Natural killer cell treated with Interleukin-12 subunit alpha and Interleukin-12 subunit beta and Interleukin-15 and Interleukin-18, amount 100 ng/mL, for 72 hours (primary cell): Measurements from ENCODE around the gene ZFYVE9. TPM values are rescaled to one million over a fixed set of nuclear protein-coding genes. Genes with fewer than 3 reads are reported as not detected.

Experiments used
- ATAC-seq, 2 donors: fragments of 150-1000 bp; cut with Tn5 transposase in 1 of 2; sonication (Bioruptor Pico), chemical (Tn5 transposase) in 1 of 2; 2 replicates each; pipeline ENCODE4 v1.10.0; 2021
- DNase-seq: peaks from one replicate; pipeline ENCODE4 v3.0.0; 2022; ENCODE audit warnings: low spot score
- H3K27ac Mint-ChIP-seq, 2 donors: 1 replicate in 1 of 2; 2 replicates in 1 of 2; pipeline ENCODE4 v1.8.0; 2022; ENCODE audit warnings: mixed read lengths in 2 of 2, mild to moderate bottlenecking in 1 of 2, moderate library complexity in 1 of 2
- H3K27me3 Mint-ChIP-seq, 2 donors: 1 replicate in 1 of 2; 2 replicates in 1 of 2; pipeline ENCODE4 v1.8.0; 2022; ENCODE audit warnings: mixed read lengths in 2 of 2
- H3K36me3 Mint-ChIP-seq: one replicate; pipeline ENCODE4 v1.8.0; 2022; ENCODE audit warnings: mixed read lengths
- H3K4me1 Mint-ChIP-seq, 2 donors: 1 replicate in 1 of 2; 2 replicates in 1 of 2; pipeline ENCODE4 v1.8.0; 2022; ENCODE audit warnings: low read depth in 2 of 2, mixed read lengths in 2 of 2, mild to moderate bottlenecking in 1 of 2
- H3K4me3 Mint-ChIP-seq: one replicate; pipeline ENCODE4 v1.8.0; 2022; ENCODE audit warnings: mixed read lengths
- H3K9me3 Mint-ChIP-seq: 2 replicates; pipeline ENCODE4 v1.8.0; 2022; ENCODE audit warnings: mixed read lengths
- total RNA-seq, 2 donors: library from RNA; stranded (reverse); gene quantifications; one replicate each; pipeline ENCODE4 v1.2.3, GENCODE V29; 2022

ZFYVE9 gene
- total RNA-seq, 2 donors from 2014 or later: 1.1 to 2.9 TPM

GRCh38 chr1:52334906-52335528, 193.1 kb downstream of the ZFYVE9 start:
- DNase-seq (no peak), ATAC-seq (no peak)
- H3K27me3 Mint-ChIP-seq: no peaks in the 10 kb centered on the region
- H3K4me1 Mint-ChIP-seq: peaks cover 0 to 17% of the 10 kb centered on the region in 2 donors
- no peaks in the 10 kb centered on the region for H3K9me3 Mint-ChIP-seq
- H3K27ac Mint-ChIP-seq: no peak overlapping the region
- no peaks in the 10 kb centered on the region for H3K36me3 Mint-ChIP-seq
- H3K4me3 Mint-ChIP-seq: no peak overlapping the region

- DNase-seq (no peak), ATAC-seq (no peak)
- no peak overlapping the region for H3K4me3 Mint-ChIP-seq
- no peaks in the 10 kb centered on the region for H3K36me3 Mint-ChIP-seq
- H3K27ac Mint-ChIP-seq: no peak overlapping the region
- H3K9me3 Mint-ChIP-seq: no peaks in the 10 kb centered on the region
- H3K27me3 Mint-ChIP-seq: no peaks in the 10 kb centered on the region
- peaks cover 0 to 12% of the 10 kb centered on the region in 2 donors for H3K4me1 Mint-ChIP-seq
These were observed 195.6 kb downstream of the ZFYVE9 start for GRCh38 chr1:52337439-52337838.

GRCh38 chr1:52341655-52342260, 199.9 kb downstream of the ZFYVE9 start:
- Mint-ChIP-seq H3K9me3 (no peaks in the 10 kb centered on the region), H3K4me3 (no peak overlapping the region), H3K27ac (no peak overlapping the region), H3K27me3 (no peaks in the 10 kb centered on the region), H3K4me1 (no peaks in the 10 kb centered on the region), H3K36me3 (no peaks in the 10 kb centered on the region)
- ATAC-seq (no peak), DNase-seq (no peak)

GRCh38 chr1:52343979-52344378, 202.1 kb downstream of the ZFYVE9 start:
- H3K36me3 Mint-ChIP-seq: no peaks in the 10 kb centered on the region
- H3K4me3 Mint-ChIP-seq: no peak overlapping the region
- DNase-seq: no peak
- H3K27me3 Mint-ChIP-seq: no peaks in the 10 kb centered on the region
- H3K4me1 Mint-ChIP-seq: no peaks in the 10 kb centered on the region
- no peak overlapping the region for H3K27ac Mint-ChIP-seq
- H3K9me3 Mint-ChIP-seq: no peaks in the 10 kb centered on the region
- ATAC-seq: no peak

- peak overlapping the region in 1 of 2 donors; percentile 56 for H3K27ac Mint-ChIP-seq
- DNase-seq (no peak), ATAC-seq (no peak)
- H3K4me3 Mint-ChIP-seq: no peak overlapping the region
- H3K9me3 Mint-ChIP-seq: no peaks in the 10 kb centered on the region
- H3K36me3 Mint-ChIP-seq: no peaks in the 10 kb centered on the region
- no peaks in the 10 kb centered on the region for H3K4me1 Mint-ChIP-seq
- H3K27me3 Mint-ChIP-seq: no peaks in the 10 kb centered on the region
These were observed 203.4 kb downstream of the ZFYVE9 start for GRCh38 chr1:52345252-52345651.

GRCh38 chr1:52346653-52347052, 204.8 kb downstream of the ZFYVE9 start:
- Mint-ChIP-seq H3K4me1 (no peaks in the 10 kb centered on the region), H3K27ac (no peak overlapping the region), H3K27me3 (no peaks in the 10 kb centered on the region), H3K4me3 (no peak overlapping the region), H3K9me3 (no peaks in the 10 kb centered on the region), H3K36me3 (no peaks in the 10 kb centered on the region)
- DNase-seq (no peak), ATAC-seq (no peak)

- DNase-seq (no peak), ATAC-seq (no peak)
- H3K4me3 Mint-ChIP-seq: no peak overlapping the region
- H3K27me3 Mint-ChIP-seq: no peaks in the 10 kb centered on the region
- H3K27ac Mint-ChIP-seq: peak overlapping the region in 1 of 2 donors; percentile 23
- H3K9me3 Mint-ChIP-seq: no peaks in the 10 kb centered on the region
- no peaks in the 10 kb centered on the region for H3K4me1 Mint-ChIP-seq
- no peaks in the 10 kb centered on the region for H3K36me3 Mint-ChIP-seq
These were observed 206.9 kb downstream of the ZFYVE9 start for GRCh38 chr1:52348704-52349300.

GRCh38 chr1:52352690-52353089, 210.8 kb downstream of the ZFYVE9 start:
- ATAC-seq (no peak), DNase-seq (no peak)
- peaks cover 12% of the 10 kb centered on the region for H3K36me3 Mint-ChIP-seq
- H3K27me3 Mint-ChIP-seq: no peaks in the 10 kb centered on the region
- no peak overlapping the region for H3K27ac Mint-ChIP-seq
- no peaks in the 10 kb centered on the region for H3K9me3 Mint-ChIP-seq
- H3K4me3 Mint-ChIP-seq: no peak overlapping the region
- peaks cover 0 to 5% of the 10 kb centered on the region in 2 donors for H3K4me1 Mint-ChIP-seq

- no peak for ATAC-seq
- Mint-ChIP-seq H3K36me3 (peaks cover 12% of the 10 kb centered on the region), H3K4me1 (peaks cover 0 to 5% of the 10 kb centered on the region in 2 donors), H3K27ac (peak overlapping the region in 1 of 2 donors; percentile 70), H3K27me3 (no peaks in the 10 kb centered on the region), H3K9me3 (no peaks in the 10 kb centered on the region), H3K4me3 (no peak overlapping the region)
- no peak for DNase-seq
These were observed 213.5 kb downstream of the ZFYVE9 start for GRCh38 chr1:52355436-52355835.

GRCh38 chr1:52355847-52356505, 214.1 kb downstream of the ZFYVE9 start:
- Mint-ChIP-seq H3K4me3 (no peak overlapping the region), H3K36me3 (peaks cover 12% of the 10 kb centered on the region), H3K27me3 (no peaks in the 10 kb centered on the region), H3K9me3 (no peaks in the 10 kb centered on the region), H3K4me1 (peaks cover 0 to 5% of the 10 kb centered on the region in 2 donors), H3K27ac (peak overlapping the region in 1 of 2 donors; percentile 70)
- DNase-seq: no peak
- no peak for ATAC-seq

- Mint-ChIP-seq H3K9me3 (no peaks in the 10 kb centered on the region), H3K4me3 (no peak overlapping the region), H3K36me3 (peaks cover 17% of the 10 kb centered on the region), H3K4me1 (peaks cover 4 to 9% of the 10 kb centered on the region in 2 donors), H3K27ac (peak overlapping the region in 1 of 2 donors; percentile 36), H3K27me3 (no peaks in the 10 kb centered on the region)
- ATAC-seq (no peak), DNase-seq (no peak)
These were observed 215.0 kb downstream of the ZFYVE9 start for GRCh38 chr1:52356818-52357355.

- H3K36me3 Mint-ChIP-seq: peaks cover 19% of the 10 kb centered on the region
- H3K4me1 Mint-ChIP-seq: peaks cover 6 to 10% of the 10 kb centered on the region in 2 donors
- H3K4me3 Mint-ChIP-seq: no peak overlapping the region
- H3K9me3 Mint-ChIP-seq: no peaks in the 10 kb centered on the region
- H3K27me3 Mint-ChIP-seq: no peaks in the 10 kb centered on the region
- DNase-seq (no peak), ATAC-seq (no peak)
- H3K27ac Mint-ChIP-seq: peak overlapping the region in 1 of 2 donors; percentile 36
These were observed 215.5 kb downstream of the ZFYVE9 start for GRCh38 chr1:52357397-52357796.

- no peak for ATAC-seq
These were observed 217.1 kb downstream of the ZFYVE9 start for GRCh38 chr1:52358851-52359497.

More at GRCh38 chr1:52358851-52359497, 217.1 kb downstream of the ZFYVE9 start:
- DNase-seq: no peak
- no peak overlapping the region for H3K4me3 Mint-ChIP-seq
- H3K9me3 Mint-ChIP-seq: no peaks in the 10 kb centered on the region
- peaks cover 19% of the 10 kb centered on the region for H3K36me3 Mint-ChIP-seq
- H3K4me1 Mint-ChIP-seq: peaks cover 9 to 17% of the 10 kb centered on the region in 2 donors
- H3K27me3 Mint-ChIP-seq: no peaks in the 10 kb centered on the region
- H3K27ac Mint-ChIP-seq: no peak overlapping the region
